Measurements from ENCODE around the gene CDC42EP2.

The CDC42EP2 gene

GRCh38 chr11:65297026-65297672, 17.5 kb upstream of the CDC42EP2 start:
- no peak for DNase-seq (ENCODE audit: low spot score)

- no peak for DNase-seq (ENCODE audit: low spot score)
These were observed 16.5 kb upstream of the CDC42EP2 start for GRCh38 chr11:65298131-65298535.

- DNase-seq (ENCODE audit: low spot score), result peak; percentile 80
These were observed 15.9 kb upstream of the CDC42EP2 start for GRCh38 chr11:65298655-65299179.

GRCh38 chr11:65300621-65301275, 13.9 kb upstream of the CDC42EP2 start:
- DNase-seq (ENCODE audit: low spot score), result no peak

GRCh38 chr11:65301491-65302329, 13.0 kb upstream of the CDC42EP2 start:
- no peak for DNase-seq (ENCODE audit: low spot score)

- DNase-seq (ENCODE audit: low spot score), result no peak
These were observed 11.1 kb upstream of the CDC42EP2 start for GRCh38 chr11:65303555-65303954.

GRCh38 chr11:65304110-65304509, 10.6 kb upstream of the CDC42EP2 start:
- no peak for DNase-seq (ENCODE audit: low spot score)

GRCh38 chr11:65304613-65305012, 10.1 kb upstream of the CDC42EP2 start:
- DNase-seq (ENCODE audit: low spot score), result no peak

GRCh38 chr11:65305501-65306268, 9.0 kb upstream of the CDC42EP2 start:
- no peak for DNase-seq (ENCODE audit: low spot score)

- DNase-seq (ENCODE audit: low spot score), result no peak
These were observed 7.1 kb upstream of the CDC42EP2 start for GRCh38 chr11:65307298-65308229.

GRCh38 chr11:65308281-65308891, 6.3 kb upstream of the CDC42EP2 start:
- no peak for DNase-seq (ENCODE audit: low spot score)

- no peak for DNase-seq (ENCODE audit: low spot score)
These were observed 5.7 kb upstream of the CDC42EP2 start for GRCh38 chr11:65309006-65309405.

- no peak for DNase-seq (ENCODE audit: low spot score)
These were observed 4.5 kb upstream of the CDC42EP2 start for GRCh38 chr11:65310215-65310614.

- no peak for DNase-seq (ENCODE audit: low spot score)
These were observed 3.9 kb upstream of the CDC42EP2 start for GRCh38 chr11:65310736-65311135.

- DNase-seq (ENCODE audit: low spot score), result no peak
These were observed 3.4 kb upstream of the CDC42EP2 start for GRCh38 chr11:65311170-65311678.

GRCh38 chr11:65315204-65315865, 669 bp downstream of the CDC42EP2 start:
- peak; percentile 86 for DNase-seq (ENCODE audit: low spot score)

GRCh38 chr11:65315866-65316226, 1.2 kb downstream of the CDC42EP2 start:
- no peak for DNase-seq (ENCODE audit: low spot score)

- peak; percentile 87 for DNase-seq (ENCODE audit: low spot score)
These were observed 1.8 kb downstream of the CDC42EP2 start for GRCh38 chr11:65316227-65317024.
